HepG2 (cell line): ENCODE data around the gene FGFR3. TPM values are rescaled to one million over a fixed set of nuclear protein-coding genes. Genes with fewer than 3 reads are reported as not detected.

ENCODE experiments used
- CBX5 ChIP-seq: sonication (generic); formaldehyde crosslinking; IDR thresholded peaks from 2 replicates; pipeline ENCODE4 v1.4.0; 2020; ENCODE audit warnings: missing genetic modification reagents, borderline replicate concordance
- CHCHD3 ChIP-seq: sonication (generic); formaldehyde crosslinking; IDR thresholded peaks from 2 replicates; pipeline ENCODE4 v1.8.0; 2022; ENCODE audit warnings: mild to moderate bottlenecking, missing genetic modification reagents, moderate library complexity
- DR1 ChIP-seq: sonication (generic); formaldehyde crosslinking; IDR thresholded peaks from 2 replicates; pipeline ENCODE4 v1.8.0; 2021; ENCODE audit warnings: mild to moderate bottlenecking, missing genetic modification reagents, inconsistent platforms
- FIP1L1 ChIP-seq: fragments of 200-400 bp; formaldehyde crosslinking; IDR thresholded peaks from 2 replicates; pipeline ENCODE4 v1.6.1; 2018; ENCODE audit warnings: low read depth, mild to moderate bottlenecking, low read length, moderate library complexity, borderline replicate concordance; ENCODE audit not compliant: insufficient read depth
- HNF1B ChIP-seq: sonication (generic); formaldehyde crosslinking; IDR thresholded peaks from 2 replicates; pipeline ENCODE4 v1.5.1; 2020; ENCODE audit warnings: mild to moderate bottlenecking, moderate library complexity, missing genetic modification reagents
- KIAA2018 ChIP-seq: sonication (generic); formaldehyde crosslinking; IDR thresholded peaks from 2 replicates; pipeline ENCODE4 v1.5.0; 2020; ENCODE audit warnings: mild to moderate bottlenecking, missing genetic modification reagents, borderline replicate concordance
- MAFG ChIP-seq: sonication (generic); formaldehyde crosslinking; IDR thresholded peaks from 2 replicates; pipeline ENCODE4 v1.5.1; 2020; ENCODE audit warnings: mild to moderate bottlenecking, missing genetic modification reagents
- SKI ChIP-seq: fragments of 450-650 bp; IDR thresholded peaks from one replicate; pipeline ENCODE4 v1.6.1; 2018; ENCODE audit warnings: mild to moderate bottlenecking; ENCODE audit not compliant: partially characterized antibody
- SYNCRIP ChIP-seq: fragments of 200-400 bp; formaldehyde crosslinking; IDR thresholded peaks from 2 replicates; pipeline ENCODE4 v1.6.1; 2018; ENCODE audit warnings: mild to moderate bottlenecking, low read depth, low read length; ENCODE audit not compliant: insufficient read depth
- ZBTB14 ChIP-seq: sonication (generic); formaldehyde crosslinking; IDR thresholded peaks from 2 replicates; pipeline ENCODE4 v1.4.0; 2020; ENCODE audit warnings: missing genetic modification reagents
- ZFP36L1 ChIP-seq: sonication (generic); formaldehyde crosslinking; IDR thresholded peaks from 2 replicates; pipeline ENCODE4 v1.8.0; 2022; ENCODE audit warnings: mild to moderate bottlenecking, missing genetic modification reagents, moderate library complexity
- ZNF614 ChIP-seq: IDR thresholded peaks from 2 replicates; pipeline ENCODE4 v1.6.1; 2018; ENCODE audit warnings: missing biosample characterization, missing genetic modification reagents, inconsistent platforms, borderline replicate concordance
- ZNF713 ChIP-seq: sonication (generic); formaldehyde crosslinking; IDR thresholded peaks from 2 replicates; pipeline ENCODE4 v1.4.0; 2020; ENCODE audit warnings: mild to moderate bottlenecking, missing genetic modification reagents
- ZNF761 ChIP-seq: sonication (generic); formaldehyde crosslinking; conservative IDR thresholded peaks from 2 replicates; pipeline ENCODE4 v1.4.0; 2020; ENCODE audit warnings: mild to moderate bottlenecking, missing genetic modification reagents
- ZSCAN30 ChIP-seq: sonication (generic); formaldehyde crosslinking; IDR thresholded peaks from 2 replicates; pipeline ENCODE4 v1.5.0; 2020; ENCODE audit warnings: mild to moderate bottlenecking, missing genetic modification reagents
- polyA plus RNA-seq, 8 experiments: library from polyadenylated mRNA; depleted of rRNA in 3 of 8; stranded (reverse) in 7 of 8; unstranded in 1 of 8; fragments of >200 nt; fragmentation: Illumina TruSeq in 4 of 8; extraction: Trizol in 4 of 8; gene quantifications; 2 replicates each; pipeline versions ENCODE4 v1.2.1 to v1.2.3, GENCODE V29; 2011 to 2016; ENCODE audit warnings: low read depth in 4 of 8, missing spikeins in 1 of 8, mixed read lengths in 1 of 8; ENCODE audit not compliant: insufficient read depth in 1 of 8
- total RNA-seq, 5 experiments: library from RNA; depleted of rRNA; stranded (reverse); fragments of >200 nt; fragmentation: Illumina TruSeq; extraction: Trizol; gene quantifications; 2 replicates each; pipeline ENCODE4 v1.2.3, GENCODE V29; 2016; ENCODE audit warnings: low read depth in 1 of 5
- TF ChIP-seq, protein P1 (sequence below): sonication (generic); formaldehyde crosslinking; IDR thresholded peaks from 2 replicates; pipeline ENCODE4 v1.4.0; 2020; ENCODE audit warnings: missing genetic modification reagents

The FGFR3 gene
- total and polyA plus RNA-seq, 2 of the 13 experiments (the other 11 are each of a cell fraction or from before 2014, with no cell fraction given), result 103 to 109 TPM

DNA sequence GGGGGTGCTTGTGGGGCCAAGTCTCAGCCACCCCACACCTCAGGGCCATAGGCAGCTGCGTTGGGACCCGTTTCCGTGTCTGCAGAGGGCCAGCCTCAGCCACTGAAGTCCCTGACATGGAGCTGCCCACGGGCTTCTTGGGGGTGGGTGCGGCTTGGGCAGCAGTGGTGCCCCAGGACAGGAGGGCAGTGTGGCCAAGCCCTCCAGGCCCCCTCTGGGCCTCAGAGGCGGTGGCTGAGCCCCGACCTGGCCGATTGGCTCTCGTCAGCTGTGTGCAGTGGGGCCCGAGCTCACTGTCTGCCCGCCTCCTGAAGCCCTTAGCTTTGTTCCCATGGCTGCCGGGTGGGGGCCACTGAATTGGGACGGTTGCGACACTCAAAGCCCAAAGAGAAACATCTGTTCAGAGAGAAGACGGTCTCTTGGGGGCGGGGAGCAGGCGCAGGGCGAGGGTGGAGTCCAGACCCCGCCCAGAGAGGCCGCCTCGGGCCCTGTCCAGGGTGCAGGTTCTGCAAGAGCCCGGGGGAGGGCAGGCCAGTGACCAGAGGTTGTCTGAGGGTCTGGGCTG lies 9.1 kb downstream of the FGFR3 start (continued):
- TF ChIP-seq KIAA2018 (CRISPR knock-in tag), result no peak
- TF ChIP-seq ZNF761 (CRISPR knock-in tag), result no peak; the same call in 1 of the 2 replicates
- TF ChIP-seq CHCHD3, result no peak
- TF ChIP-seq CBX5 (CRISPR knock-in tag), result no peak
- TF ChIP-seq HNF1B, result peak; percentile 89
- TF ChIP-seq MAFG, result no peak
- 0 out of 2 replicates have a peak, but pooled peaks have one; percentile 15 for TF ChIP-seq ZNF614 (CRISPR knock-in tag)
- 0 out of 2 replicates have a peak, but pooled peaks have one; percentile 72 for TF ChIP-seq FIP1L1
- TF ChIP-seq DR1 (CRISPR knock-in tag), result no peak
- TF ChIP-seq ZSCAN30, result no peak
- TF ChIP-seq ZFP36L1 (CRISPR knock-in tag), result no peak
- TF ChIP-seq ZBTB14 (CRISPR knock-in tag), result no peak
- TF ChIP-seq SYNCRIP, result no peak
- TF ChIP-seq SKI, result peak; percentile 57
- TF ChIP-seq, protein P1, sequence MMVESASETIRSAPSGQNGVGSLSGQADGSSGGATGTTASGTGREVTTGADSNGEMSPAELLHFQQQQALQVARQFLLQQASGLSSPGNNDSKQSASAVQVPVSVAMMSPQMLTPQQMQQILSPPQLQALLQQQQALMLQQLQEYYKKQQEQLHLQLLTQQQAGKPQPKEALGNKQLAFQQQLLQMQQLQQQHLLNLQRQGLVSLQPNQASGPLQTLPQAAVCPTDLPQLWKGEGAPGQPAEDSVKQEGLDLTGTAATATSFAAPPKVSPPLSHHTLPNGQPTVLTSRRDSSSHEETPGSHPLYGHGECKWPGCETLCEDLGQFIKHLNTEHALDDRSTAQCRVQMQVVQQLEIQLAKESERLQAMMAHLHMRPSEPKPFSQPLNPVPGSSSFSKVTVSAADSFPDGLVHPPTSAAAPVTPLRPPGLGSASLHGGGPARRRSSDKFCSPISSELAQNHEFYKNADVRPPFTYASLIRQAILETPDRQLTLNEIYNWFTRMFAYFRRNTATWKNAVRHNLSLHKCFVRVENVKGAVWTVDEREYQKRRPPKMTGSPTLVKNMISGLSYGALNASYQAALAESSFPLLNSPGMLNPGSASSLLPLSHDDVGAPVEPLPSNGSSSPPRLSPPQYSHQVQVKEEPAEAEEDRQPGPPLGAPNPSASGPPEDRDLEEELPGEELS (CRISPR knock-in tag), result peak; percentile 77
- no peak for TF ChIP-seq ZNF713 (CRISPR knock-in tag)
